HG02678 (cell line): Measurements from ENCODE around the gene GPR152.
"Not testable (repeated sequence)": the region's sequence is repeated elsewhere in the genome, so short reads cannot be mapped to it uniquely, and the experiment has no call there.

Experiments used
- ATAC-seq: cut with Tn5 transposase; IDR thresholded peaks from one replicate; pipeline ENCODE4 v1.9.1; 2021; ENCODE audit warnings: mild to moderate bottlenecking, moderate library complexity; ENCODE audit not compliant: unreplicated experiment

The GPR152 gene

DNA sequence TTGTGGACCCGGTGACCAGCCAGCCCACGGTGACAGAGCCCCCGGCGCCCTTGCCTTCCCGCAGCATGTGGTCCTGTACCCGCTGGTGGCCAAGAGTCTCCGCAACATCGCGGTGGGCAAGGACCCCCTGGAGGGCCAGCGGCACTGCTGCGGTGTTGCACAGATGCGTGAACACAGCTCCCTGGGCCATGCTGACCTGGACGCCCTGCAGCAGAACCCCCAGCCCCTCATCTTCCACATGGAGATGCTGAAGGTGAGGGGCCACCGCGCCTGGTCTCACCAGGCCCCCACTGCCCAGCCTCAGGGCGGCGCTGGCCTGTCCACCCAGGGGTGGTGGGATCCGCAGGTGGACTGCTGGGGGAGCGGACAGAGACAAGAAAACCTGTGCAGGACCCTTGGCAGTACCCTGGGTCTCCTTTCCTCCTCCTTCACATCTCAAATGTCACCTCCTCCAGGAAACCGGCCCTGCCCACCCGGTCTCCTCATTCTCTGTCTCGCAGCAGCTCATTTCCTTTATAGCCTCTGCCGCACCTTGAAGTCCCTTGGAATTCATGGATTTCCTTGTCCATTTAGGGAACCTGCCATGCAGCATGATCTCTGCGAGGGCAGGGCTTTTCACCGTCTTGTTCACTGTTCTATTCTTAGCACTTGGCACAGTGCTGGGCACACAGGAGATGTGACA, 36.8 kb upstream of the GPR152 start:
- no peak for ATAC-seq

DNA sequence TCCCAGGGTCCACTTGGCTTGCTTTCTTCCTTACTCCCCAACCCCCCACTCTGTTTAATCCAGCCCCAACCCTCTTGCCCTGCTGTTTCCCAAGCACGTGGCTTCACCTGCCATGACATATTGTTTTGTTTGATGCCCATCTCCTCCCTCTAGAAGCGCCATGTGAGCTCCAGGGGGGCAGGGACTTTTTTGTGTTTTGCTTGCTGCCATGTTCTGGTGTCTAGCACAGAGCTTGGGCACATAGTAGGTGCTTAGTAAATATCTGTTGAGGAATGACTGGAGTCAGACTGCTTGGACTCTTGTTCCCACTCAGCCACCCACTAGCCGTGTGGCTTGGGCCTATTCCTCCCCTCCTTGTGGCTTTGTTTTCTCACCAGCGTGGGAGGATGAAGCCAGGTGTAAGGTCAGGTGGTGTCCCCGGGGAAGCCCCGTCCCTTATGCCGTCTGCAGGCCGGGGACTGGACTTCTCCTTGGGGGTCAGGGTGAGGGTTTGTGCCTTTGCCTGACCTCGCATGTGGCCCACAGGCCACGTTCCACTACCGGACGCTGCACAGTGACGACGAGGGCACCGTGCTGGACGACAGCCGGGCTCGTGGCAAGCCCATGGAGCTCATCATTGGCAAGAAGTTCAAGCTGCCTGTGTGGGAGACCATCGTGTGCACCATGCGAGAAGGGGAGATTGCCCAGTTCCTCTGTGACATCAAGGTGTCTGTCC, 34.1 kb upstream of the GPR152 start:
- ATAC-seq: peak; percentile 35

DNA sequence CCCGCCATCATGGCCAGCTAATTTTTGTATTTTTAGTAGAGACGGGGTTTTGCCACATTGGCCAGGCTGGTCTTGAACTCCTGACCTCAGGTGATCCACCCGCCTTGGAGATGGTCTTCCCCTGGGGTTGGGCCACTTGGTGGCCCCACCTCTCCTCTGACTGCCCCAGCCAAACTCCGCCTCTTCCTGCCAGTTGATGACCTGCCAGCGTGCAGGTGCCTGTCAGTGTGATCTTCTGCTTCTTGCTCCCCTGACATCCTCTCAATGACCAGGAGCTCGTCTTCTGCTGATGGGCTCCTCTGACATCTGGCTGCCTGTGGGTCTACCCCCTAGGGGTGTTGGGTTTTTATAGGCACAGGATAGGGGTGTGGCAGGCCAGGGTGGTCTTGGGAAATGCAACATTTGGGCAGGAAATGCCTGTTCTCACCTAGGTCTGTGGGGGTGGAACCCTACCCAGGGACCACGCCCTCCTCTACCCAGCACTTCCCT, 33.4 kb upstream of the GPR152 start:
- ATAC-seq: not testable (repeated sequence)

DNA sequence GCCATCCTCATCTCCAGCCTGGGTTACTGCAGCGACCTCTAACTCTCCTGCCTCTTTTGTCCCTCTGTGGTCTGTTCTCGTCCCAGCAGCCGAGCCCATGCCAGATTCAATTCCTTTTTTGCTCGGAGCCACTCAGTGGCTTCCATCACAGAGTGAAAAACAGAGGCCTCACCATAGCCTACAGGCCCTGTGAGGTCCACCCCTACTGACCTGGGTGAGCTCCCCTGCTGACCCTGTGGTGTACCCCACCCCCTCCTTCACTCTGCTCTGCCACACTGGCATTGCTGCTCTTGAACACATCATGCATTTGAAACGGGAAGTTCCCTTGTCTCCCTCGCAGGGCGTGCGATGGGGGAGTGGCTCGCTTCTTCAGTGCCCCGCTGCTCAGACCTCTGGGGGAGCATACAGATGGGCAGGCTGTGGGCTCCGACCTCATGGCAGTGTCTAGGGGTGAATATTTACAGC, 32.4 kb upstream of the GPR152 start:
- no peak for ATAC-seq

DNA sequence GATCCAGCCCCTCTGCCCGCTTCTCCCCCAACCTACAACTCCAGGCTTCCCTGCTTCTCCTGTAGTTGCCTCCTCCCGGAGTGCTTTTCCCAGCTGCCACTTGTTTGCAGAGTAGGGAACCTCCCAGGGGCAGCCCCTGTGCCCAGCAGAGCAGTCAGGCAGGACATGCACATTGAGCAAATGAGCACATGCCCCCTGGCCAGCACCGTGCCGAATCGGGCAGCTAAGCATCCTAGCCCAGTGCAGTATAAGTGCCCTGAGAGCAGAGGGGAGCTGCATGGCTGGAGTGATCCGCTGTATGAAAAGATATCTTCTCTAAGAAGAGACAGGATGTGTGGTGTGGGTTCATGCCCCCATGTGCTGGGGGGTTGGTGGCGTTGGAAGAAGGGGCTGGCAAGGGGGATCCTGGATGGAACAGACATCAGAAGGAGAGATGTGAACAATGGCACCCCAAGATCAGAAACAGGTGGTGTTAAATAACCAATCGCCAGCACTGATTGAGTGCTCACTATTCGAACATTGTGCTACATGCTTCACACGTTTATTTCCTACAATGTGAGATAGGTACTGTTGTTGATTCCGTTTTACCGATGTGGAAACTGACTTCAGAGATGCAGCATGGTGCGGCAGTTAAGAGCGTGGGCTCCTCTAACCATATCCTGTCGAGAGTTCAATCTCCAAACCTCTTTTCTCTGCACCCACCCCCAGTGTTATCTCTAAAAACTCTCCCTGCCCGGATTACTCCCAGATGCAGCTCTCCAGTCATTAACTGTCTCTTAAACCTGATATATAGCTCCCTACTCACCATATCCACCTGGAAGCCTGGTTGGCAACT, 31.5 kb upstream of the GPR152 start:
- ATAC-seq: no peak

DNA sequence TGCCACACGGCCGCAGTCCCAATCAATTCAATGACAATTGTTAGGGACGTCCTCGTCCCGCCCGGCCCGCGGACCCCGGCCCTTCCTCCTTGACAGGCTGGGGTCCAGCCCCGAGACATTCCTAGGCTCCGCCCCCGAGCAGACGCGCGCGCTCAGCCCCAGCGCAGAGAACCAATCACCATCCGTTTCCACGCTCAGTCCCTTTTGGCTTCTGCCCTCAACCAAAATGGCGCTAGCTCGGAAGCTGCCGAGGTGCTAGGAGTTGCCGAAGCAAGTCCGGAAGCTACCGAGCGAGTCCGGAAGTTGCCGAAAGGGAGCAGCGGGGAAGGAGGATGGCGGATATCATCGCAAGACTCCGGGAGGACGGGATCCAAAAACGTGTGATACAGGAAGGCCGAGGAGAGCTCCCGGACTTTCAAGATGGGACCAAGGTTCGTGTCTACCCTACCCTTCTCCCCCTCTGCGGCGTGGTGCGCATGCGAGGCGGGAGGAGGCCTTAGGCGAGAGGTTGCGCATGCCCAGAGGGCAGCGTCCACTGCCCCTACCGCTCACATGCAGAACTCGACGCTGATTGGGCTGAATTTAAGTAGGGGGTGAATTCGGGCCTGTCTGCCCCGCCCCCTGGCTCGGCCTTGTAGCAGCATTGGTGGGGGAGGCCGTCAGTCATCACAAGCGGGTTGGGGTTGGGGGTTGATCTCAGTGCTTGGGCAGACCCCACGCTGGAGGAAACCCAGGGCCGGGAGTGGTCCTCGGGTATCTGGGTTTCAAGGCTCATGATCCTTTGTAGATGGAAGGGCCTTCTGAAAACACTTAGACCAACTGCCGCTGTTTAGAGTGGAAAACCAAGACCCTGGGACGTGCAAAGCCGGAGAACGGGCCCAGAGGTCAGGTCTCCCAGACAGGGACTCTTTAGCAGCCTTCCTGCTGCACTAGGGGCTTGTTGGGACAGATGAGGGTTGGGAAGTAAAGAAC, 30.6 kb upstream of the GPR152 start, which contains the start of gene AIP:
Gene AIP, plus strand, starts transcription at position 200 of the 972 bp plus-strand sequence. Its CDS starts 133 bp downstream, at position 333.
- ATAC-seq: peak; percentile 69

DNA sequence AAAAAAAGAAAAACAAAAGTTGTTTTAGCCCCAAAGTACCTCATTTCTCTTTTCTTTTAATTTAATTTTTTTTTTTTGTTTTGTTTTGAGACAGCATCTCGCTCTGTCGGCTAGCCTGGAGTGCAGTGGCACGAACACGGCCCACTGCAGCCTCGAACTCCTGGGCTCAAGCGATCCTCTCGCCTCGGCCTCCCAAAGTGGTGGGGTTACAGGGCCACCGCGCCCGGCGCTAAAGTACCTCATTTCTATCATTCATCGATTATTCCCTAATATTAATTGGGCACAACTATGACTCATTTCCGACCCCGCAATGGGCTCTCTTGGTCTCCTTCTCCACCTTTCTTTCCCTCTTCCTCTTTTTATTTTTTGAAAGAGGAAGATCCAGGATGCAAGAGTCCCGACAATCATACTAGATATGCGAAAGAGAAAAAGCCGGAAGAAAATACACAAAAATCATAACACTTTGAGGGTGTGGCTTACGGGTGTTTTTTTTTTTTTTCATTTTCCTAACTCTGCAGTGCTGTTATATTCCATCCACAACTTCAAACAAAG, 29.8 kb upstream of the GPR152 start:
- ATAC-seq: peak; percentile 0

DNA sequence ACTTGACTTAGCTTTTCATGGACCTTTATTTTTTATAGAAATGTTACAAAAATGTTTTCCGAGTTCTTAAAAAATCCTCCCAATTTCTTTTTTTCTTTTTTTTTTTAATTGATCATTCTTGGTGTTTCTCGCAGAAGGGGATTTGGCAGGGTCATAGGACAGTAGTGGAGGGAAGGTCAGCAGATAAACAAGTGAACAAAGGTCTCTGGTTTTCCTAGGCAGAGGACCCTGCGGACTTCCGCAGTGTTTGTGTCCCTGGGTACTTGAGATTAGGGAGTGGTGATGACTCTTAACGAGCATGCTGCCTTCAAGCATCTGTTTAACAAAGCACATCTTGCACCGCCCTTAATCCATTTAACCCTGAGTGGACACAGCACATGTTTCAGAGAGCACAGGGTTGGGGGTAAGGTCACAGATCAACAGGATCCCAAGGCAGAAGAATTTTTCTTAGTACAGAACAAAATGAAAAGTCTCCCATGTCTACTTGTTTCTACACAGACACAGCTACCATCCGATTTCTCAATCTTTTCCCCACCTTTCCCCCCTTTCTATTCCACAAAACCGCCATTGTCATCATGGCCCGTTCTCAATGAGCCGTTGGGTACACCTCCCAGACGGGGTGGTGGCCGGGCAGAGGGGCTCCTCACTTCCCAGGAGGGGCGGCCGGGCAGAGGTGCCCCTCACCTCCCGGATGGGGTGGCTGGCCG, 25.0 kb upstream of the GPR152 start:
- ATAC-seq: not testable (repeated sequence)

DNA sequence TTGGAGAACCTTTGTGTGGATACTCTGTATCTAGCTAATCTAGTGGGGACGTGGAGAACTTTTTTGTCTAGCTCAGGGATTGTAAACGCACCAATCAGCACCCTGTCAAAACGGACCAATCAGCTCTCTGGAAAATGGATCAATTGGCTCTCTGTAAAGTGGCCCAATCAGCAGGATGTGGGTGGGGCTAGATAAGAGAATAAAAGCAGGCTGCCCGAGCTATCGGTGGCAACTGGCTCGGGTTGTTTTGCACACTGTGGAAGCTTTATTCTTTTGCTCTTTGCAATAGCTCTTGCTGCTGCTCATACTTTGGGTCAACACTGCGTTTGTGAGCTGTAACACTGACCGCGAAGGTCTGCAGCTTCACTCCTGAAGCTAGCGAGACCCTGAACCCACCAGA, 24.2 kb upstream of the GPR152 start:
- ATAC-seq: not testable (repeated sequence)

DNA sequence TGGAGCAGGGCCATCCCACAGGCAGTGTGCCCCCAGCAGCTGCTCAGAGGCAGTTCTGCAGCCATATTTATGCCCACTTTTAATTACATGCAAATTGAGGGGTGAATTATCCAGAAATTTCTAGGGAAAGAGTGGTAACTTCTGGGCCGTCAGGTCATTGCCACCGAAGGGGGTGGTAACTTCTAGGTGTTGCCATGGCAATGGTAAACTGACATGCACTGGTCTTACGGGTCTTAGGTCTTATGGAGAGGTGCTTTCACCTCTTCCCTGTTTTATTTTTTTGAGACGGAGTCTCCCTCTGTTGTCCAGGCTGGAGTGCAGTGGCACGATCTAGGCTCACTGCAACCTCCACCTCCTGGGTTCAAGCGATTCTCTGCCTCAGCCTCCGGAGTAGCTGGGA, 20.4 kb upstream of the GPR152 start:
- no peak for ATAC-seq

DNA sequence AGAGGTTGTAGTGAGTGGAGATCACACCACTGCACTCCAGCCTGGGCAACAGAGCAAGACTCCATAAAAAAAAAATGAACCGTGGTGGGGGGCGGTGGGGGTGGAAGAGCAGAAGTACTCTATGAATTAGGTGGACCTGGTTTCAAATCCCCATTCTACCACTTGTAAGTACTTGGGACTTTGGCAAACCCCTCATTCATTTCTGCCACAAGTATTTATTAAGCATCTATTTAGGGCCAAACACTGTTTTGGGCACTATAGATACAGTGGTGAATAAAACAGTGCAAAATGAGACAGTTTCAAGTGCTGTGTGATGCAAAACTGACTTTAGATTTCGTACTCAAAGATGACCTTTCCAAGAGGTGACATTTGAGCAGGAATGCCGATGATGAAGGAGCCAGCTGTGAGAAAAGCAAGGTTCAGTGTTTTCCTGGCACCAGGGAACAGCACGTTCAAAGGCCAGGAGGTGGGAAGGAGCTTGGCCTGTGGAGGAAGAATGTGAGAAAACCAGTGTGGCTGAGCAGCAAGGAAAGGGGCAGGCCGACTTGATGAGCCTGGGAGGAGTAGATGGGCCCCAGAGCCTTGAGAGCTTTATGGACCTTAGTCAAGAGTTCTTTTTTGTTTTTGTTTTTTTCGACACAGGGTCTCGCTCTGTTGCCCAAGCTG, 17.9 kb upstream of the GPR152 start:
- no peak for ATAC-seq

DNA sequence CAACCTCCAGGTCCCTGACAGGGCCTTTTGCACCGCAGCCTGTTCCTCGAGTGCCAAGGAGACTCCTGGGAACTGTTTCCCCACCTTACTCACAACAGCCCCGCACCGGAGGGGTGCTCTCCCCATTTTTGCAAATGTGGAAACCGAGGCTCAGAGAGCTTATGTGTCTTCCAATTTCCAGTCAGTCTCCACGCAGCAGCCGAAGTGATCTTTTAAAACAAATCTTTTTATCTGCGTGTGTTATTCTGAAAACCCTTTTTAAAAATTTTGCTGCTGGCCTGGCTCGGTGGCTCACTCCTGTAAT, 16.9 kb upstream of the GPR152 start:
- no peak for ATAC-seq

DNA sequence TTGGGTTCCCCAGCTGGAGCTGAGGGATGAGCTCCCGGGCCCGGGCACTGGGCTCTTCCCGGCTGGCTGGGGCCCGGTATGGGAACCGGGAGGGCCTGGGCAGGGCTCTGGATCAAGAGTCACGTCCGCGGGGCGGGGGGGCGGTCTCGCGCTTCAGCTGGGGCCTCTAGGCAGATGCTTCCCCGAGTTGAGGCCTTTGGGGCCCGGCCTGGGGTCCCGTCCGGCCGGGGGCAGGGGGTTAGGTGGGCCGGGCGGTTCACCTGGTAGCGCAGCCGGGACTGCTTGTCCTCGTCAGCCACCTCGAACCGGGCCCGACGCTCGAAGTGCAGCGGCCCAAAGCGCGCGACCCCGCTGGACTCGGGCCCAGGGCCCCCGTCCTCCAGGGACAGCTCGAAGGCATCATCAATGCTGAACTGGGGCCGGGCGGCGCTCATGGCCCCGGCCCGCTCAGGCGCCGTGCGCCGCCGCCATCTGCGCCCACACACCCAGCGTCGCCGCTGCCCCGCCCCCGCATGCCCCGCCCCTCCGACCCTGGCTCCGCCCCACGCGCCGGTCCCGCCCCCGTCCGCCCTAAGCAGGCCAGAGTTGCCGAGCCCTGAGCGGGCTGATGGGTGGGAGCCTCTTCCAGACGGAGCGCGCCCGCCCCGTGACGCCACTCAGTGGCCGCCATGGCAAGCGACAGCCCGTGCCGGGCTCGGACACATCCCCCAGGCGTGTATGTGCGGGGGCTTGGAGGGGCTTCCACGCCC, 16.4 kb upstream of the GPR152 start, which contains the start of gene TMEM134:
Gene TMEM134, minus strand, starts transcription at position 493 of the 749 bp plus-strand sequence. Its CDS starts 59 bp downstream, at position 434.
- peak; percentile 74 for ATAC-seq

DNA sequence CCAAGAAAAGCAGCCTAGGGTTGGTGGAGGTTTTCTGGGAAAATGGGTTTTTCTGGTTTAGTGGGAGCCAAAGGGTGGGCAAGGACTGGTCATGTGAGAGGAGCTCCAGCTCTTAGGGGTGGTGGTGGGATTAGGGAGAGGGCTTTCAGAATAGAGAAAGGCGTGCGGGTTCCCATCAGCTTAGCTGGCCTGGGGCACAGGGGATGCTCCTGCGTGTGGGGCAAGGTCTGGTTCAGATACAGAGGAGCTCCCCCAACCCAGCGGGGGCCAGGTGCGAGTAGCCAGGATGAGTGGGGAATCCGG, 15.9 kb upstream of the GPR152 start:
- peak; percentile 1 for ATAC-seq

DNA sequence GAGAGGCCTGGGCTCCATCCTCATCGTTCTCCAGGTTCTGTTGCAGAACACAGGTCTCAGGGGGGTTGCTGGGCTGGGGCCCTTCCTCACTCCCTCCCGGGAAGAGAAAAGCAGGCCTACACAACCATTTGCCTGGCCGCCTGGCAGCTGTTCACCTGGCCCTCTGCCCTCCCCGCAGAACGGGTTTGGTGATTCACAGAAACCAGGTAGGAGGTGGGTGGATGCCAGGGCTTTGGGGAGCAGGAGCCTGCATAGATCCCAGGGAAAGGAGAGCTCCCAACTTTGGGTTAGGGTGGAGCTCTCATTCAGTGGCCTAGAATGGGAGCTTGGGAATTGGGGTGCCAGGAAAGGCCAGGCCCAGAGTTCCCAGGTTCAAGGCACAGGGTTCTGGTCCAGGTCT, 15.5 kb upstream of the GPR152 start:
- ATAC-seq: no peak

DNA sequence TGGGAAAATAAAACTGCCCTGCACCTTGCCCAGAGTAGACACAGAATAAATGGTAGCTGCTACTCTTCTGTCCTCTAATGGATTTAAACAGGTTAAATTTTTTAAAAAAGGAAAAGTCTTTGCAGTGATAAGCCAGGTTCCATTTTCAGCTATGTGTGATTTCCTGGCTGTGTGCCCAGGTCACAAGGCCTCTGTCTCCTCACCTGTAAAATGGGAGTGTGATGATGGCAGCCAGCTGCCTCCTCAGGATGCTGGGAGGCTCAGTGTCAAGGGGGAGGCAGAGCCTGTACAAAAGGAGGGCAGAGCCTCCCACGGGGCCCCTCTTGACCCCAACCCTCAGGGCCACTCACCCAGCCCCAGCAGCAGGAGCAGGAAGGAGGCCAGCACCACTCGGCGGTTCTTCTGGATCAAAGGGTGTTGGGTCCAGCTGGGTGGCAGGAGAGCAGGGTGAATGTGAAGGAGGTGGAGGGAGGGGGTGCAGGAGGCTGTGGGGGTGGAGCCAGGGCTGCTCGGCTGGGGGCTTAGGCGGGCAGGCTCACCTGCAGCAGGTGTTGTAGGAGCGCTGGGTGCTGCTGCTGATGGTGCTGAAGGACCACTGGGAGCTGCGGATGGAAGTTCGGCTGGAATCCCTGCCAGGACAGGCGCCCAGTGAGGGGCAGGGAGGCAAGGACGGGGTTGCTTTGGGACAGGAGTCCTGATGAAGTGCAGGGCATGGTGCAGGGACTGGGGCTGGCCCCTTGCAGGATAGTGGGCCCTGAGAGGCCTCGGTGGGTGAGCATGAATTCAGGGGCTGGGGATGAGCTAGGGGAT, 14.6 kb upstream of the GPR152 start:
- no peak for ATAC-seq

DNA sequence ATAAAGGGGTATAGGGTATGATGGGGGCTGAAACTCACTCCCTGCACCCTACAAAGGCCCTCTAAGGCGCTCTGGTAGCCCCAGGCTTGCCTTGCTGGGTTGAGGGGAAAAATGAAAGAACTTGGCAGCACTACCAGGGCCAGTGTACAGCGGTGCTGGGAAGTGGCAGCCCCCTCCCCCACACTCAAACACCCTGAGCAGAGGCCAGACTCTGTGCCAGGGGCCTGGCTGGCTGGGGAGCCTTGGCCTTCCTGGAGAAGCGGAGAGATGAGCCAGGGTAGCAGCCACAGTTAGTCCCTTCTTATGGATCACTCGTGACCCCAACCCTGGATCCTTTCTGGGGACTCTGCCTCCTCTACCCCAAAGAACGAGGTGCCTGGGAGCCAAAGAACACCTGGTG, 13.8 kb upstream of the GPR152 start:
- ATAC-seq: no peak
